Subcutaneous abdominal adipose tissue (tissue), 5 donors: ENCODE measurements around the gene CR1.
"Not testable (repeated sequence)": the region's sequence is repeated elsewhere in the genome, so short reads cannot be mapped to it uniquely, and the experiment has no call there.

Experiments used
- H3K27ac ChIP-seq: one replicate; pipeline ENCODE4 v1.7.0; 2013; ENCODE audit warnings: low read depth, mild to moderate bottlenecking, inconsistent platforms, low read length, moderate library complexity
- H3K27me3 ChIP-seq, 5 donors: one replicate each; pipeline ENCODE4 v1.7.0; 2013; ENCODE audit warnings: low read length in 5 of 5, inconsistent platforms in 1 of 5; ENCODE audit not compliant: control insufficient read depth in 5 of 5, insufficient read depth in 4 of 5
- H3K36me3 ChIP-seq, 5 donors: one replicate each; pipeline ENCODE4 v1.7.0; 2013; ENCODE audit warnings: low read length in 5 of 5; ENCODE audit not compliant: control insufficient read depth in 5 of 5, insufficient read depth in 5 of 5
- H3K4me1 ChIP-seq, 5 donors: one replicate each; pipeline ENCODE4 v1.7.0; 2013; ENCODE audit warnings: low read length in 5 of 5, mild to moderate bottlenecking in 3 of 5, moderate library complexity in 1 of 5; ENCODE audit not compliant: control insufficient read depth in 5 of 5, insufficient read depth in 5 of 5
- H3K4me3 ChIP-seq, 5 donors: one replicate each; pipeline ENCODE4 v1.7.0; 2013; ENCODE audit warnings: low read length in 5 of 5, low read depth in 1 of 5
- H3K9ac ChIP-seq, 5 donors: one replicate each; pipeline ENCODE4 v1.7.0; 2013; ENCODE audit warnings: low read length in 5 of 5, mild to moderate bottlenecking in 4 of 5, moderate library complexity in 3 of 5
- H3K9me3 ChIP-seq, 5 donors: one replicate each; pipeline ENCODE4 v1.7.0; 2013; ENCODE audit warnings: low read length in 5 of 5; ENCODE audit not compliant: control insufficient read depth in 5 of 5
- donor health status: healthy.
- donor health status: healthy.
- donor health status: healthy.
- donor health status: healthy.
- donor health status: healthy.

The CR1 gene

GRCh38 chr1:207648334-207649209 is 152.6 kb downstream of the CR1 start:
- no peaks in the 10 kb centered on the region for H3K9me3 ChIP-seq
- H3K9ac ChIP-seq, result no peak overlapping the region
- peaks cover 0 to 15% (median 14%) of the 10 kb centered on the region in 5 donors for H3K4me1 ChIP-seq
- H3K4me3 ChIP-seq, result no peak overlapping the region
- no peaks in the 10 kb centered on the region for H3K27me3 ChIP-seq
- no peak overlapping the region for H3K27ac ChIP-seq
- no peaks in the 10 kb centered on the region for H3K36me3 ChIP-seq

GRCh38 chr1:207649210-207649753 is 153.3 kb downstream of the CR1 start:
- Histone ChIP-seq H3K4me3 (no peak overlapping the region), H3K36me3 (no peaks in the 10 kb centered on the region), H3K9me3 (no peaks in the 10 kb centered on the region), H3K9ac (no peak overlapping the region), H3K27ac (no peak overlapping the region), H3K4me1 (peaks cover 0 to 13% (median 12%) of the 10 kb centered on the region in 5 donors), H3K27me3 (no peaks in the 10 kb centered on the region)

- Histone ChIP-seq H3K4me3 (no peak overlapping the region), H3K27me3 (no peaks in the 10 kb centered on the region), H3K9ac (no peak overlapping the region), H3K9me3 (no peaks in the 10 kb centered on the region), H3K27ac (no peak overlapping the region), H3K4me1 (peaks cover 0 to 6% (median 6%) of the 10 kb centered on the region in 5 donors), H3K36me3 (no peaks in the 10 kb centered on the region)
Observed at GRCh38 chr1:207649865-207650580, 154.1 kb downstream of the CR1 start.

GRCh38 chr1:207651583-207651982 is 155.6 kb downstream of the CR1 start:
- Histone ChIP-seq H3K9me3 (no peaks in the 10 kb centered on the region), H3K4me1 (no peaks in the 10 kb centered on the region)

GRCh38 chr1:207654320-207654719 is 158.4 kb downstream of the CR1 start:
- Histone ChIP-seq H3K9ac (no peak overlapping the region), H3K4me1 (no peaks in the 10 kb centered on the region), H3K4me3 (no peak overlapping the region), H3K36me3 (no peaks in the 10 kb centered on the region), H3K27me3 (no peaks in the 10 kb centered on the region), H3K27ac (no peak overlapping the region), H3K9me3 (no peaks in the 10 kb centered on the region)

More at GRCh38 chr1:207651583-207651982, 155.6 kb downstream of the CR1 start:
- Histone ChIP-seq H3K27ac (no peak overlapping the region), H3K27me3 (no peaks in the 10 kb centered on the region), H3K36me3 (no peaks in the 10 kb centered on the region), H3K9ac (no peak overlapping the region), H3K4me3 (no peak overlapping the region)

GRCh38 chr1:207658408-207658807 is 162.5 kb downstream of the CR1 start:
- Histone ChIP-seq H3K36me3 (no peaks in the 10 kb centered on the region), H3K27me3 (no peaks in the 10 kb centered on the region), H3K9me3 (no peaks in the 10 kb centered on the region), H3K27ac (no peak overlapping the region), H3K9ac (no peak overlapping the region), H3K4me1 (no peaks in the 10 kb centered on the region), H3K4me3 (no peak overlapping the region)

- Histone ChIP-seq H3K27me3 (no peaks in the 10 kb centered on the region), H3K27ac (no peak overlapping the region), H3K36me3 (no peaks in the 10 kb centered on the region), H3K9ac (no peak overlapping the region), H3K9me3 (no peaks in the 10 kb centered on the region), H3K4me3 (no peak overlapping the region), H3K4me1 (no peaks in the 10 kb centered on the region)
Observed at GRCh38 chr1:207658904-207659485, 163.0 kb downstream of the CR1 start.

GRCh38 chr1:207659545-207660153 is 163.7 kb downstream of the CR1 start:
- H3K9ac ChIP-seq, result no peak overlapping the region
- H3K4me1 ChIP-seq, result no peaks in the 10 kb centered on the region
- no peaks in the 10 kb centered on the region for H3K36me3 ChIP-seq
- H3K9me3 ChIP-seq, result no peaks in the 10 kb centered on the region
- H3K27ac ChIP-seq, result no peak overlapping the region
- no peak overlapping the region for H3K4me3 ChIP-seq
- H3K27me3 ChIP-seq, result no peaks in the 10 kb centered on the region

- not testable (repeated sequence) for H3K27ac ChIP-seq, H3K27me3 ChIP-seq, H3K4me1 ChIP-seq, H3K36me3 ChIP-seq, H3K4me3 ChIP-seq, H3K9ac ChIP-seq, H3K9me3 ChIP-seq
Observed at GRCh38 chr1:207661420-207661819, 165.5 kb downstream of the CR1 start.
